HepG2 (cell line): ENCODE data around the gene EFCAB11. TPM values are rescaled to one million over a fixed set of nuclear protein-coding genes. Genes with fewer than 3 reads are reported as not detected.
A peak's percentile ranks its signal among the peaks of the same experiment; 100 is the strongest.
"Not testable (repeated sequence)": the region's sequence is repeated elsewhere in the genome, so short reads cannot be mapped to it uniquely, and the experiment has no call there.

Experiments used
- ATAC-seq: fragments of 200-7000 bp; cut with Tn5 transposase; 3 replicates; pipeline ENCODE4 v1.9.1; 2020; ENCODE audit warnings: mild to moderate bottlenecking, moderate library complexity
- BruUV-seq: library from RNA; stranded (reverse); fragments of 400-500 nt; replicated peaks from 2 replicates; lab custom pipeline; 2021; lab: Mats Ljungman, UMichigan
- CTCF ChIA-PET: fragments of 300-600 bp; formaldehyde crosslinking; extraction: SDS; loops from one replicate; lab custom pipeline; 2021; ENCODE audit warnings: low total read pairs, inconsistent platforms, low intra/inter-chr PET ratio; lab: Yijun Ruan, JAX
- POLR2A ChIA-PET: fragments of 350-600 bp; sonication (Branson Sonifier 250); formaldehyde crosslinking; loops from one replicate; lab custom pipeline; 2020; ENCODE audit warnings: antibody characterized with exemption, inconsistent platforms; lab: Yijun Ruan, JAX
- DNase-seq: peaks from one replicate; pipeline ENCODE4 v3.0.0-alpha.2; 2015; ENCODE audit warnings: low spot score
- FAIRE-seq: peaks from 3 replicates; lab custom pipeline; 2011; peaks lifted over from hg19 to GRCh38; lab: Jason Lieb, UNC
- H2AFZ ChIP-seq: one replicate; pipeline ENCODE4 v1.6.1; 2011; ENCODE audit warnings: low read length, inconsistent platforms
- H3K27ac ChIP-seq: fragments of 300-600 bp; 3 replicates; pipeline ENCODE4 v1.8.0; 2011; ENCODE audit warnings: mixed run types, mild to moderate bottlenecking, mixed read lengths, low read length, inconsistent platforms; ENCODE audit not compliant: insufficient read depth; ENCODE audit errors: extremely low read length
- H3K27me3 ChIP-seq, 2 experiments: fragments of 200-600 bp in 1 of 2; 2 replicates in 1 of 2; 3 replicates in 1 of 2; pipeline versions ENCODE4 v1.6.0 to v1.8.0; 2011; ENCODE audit warnings: low read length in 2 of 2, mild to moderate bottlenecking in 2 of 2, moderate library complexity in 2 of 2, inconsistent platforms in 1 of 2; ENCODE audit not compliant: insufficient read depth in 2 of 2, control insufficient read depth in 1 of 2
- H3K36me3 ChIP-seq, 2 experiments: fragments of 200-600 bp in 1 of 2; replicated peaks in 1 of 2; 2 replicates in 1 of 2; 3 replicates in 1 of 2; pipeline versions ENCODE4 v1.5.1 to v1.8.0; 2011; ENCODE audit warnings: low read length in 2 of 2, inconsistent platforms in 1 of 2; ENCODE audit not compliant: insufficient read depth in 2 of 2, control insufficient read depth in 1 of 2
- H3K4me1 ChIP-seq: 2 replicates; pipeline ENCODE4 v1.5.1; 2012; ENCODE audit warnings: low read length, inconsistent platforms; ENCODE audit not compliant: insufficient read depth
- H3K4me2 ChIP-seq: 2 replicates; pipeline ENCODE4 v1.6.0; 2011; ENCODE audit warnings: low read depth, low read length, inconsistent platforms
- H3K4me3 ChIP-seq, 3 experiments: fragments of 200-600 bp in 1 of 3; sonication (generic), shearing (Covaris generic) in 1 of 3; replicated peaks in 1 of 3; 2 replicates each; pipeline ENCODE4 v1.5.1; 2011 to 2016; ENCODE audit warnings: low read length in 3 of 3, inconsistent platforms in 2 of 3, low read depth in 2 of 3, mild to moderate bottlenecking in 2 of 3, control low read depth in 1 of 3, mixed read lengths in 1 of 3; ENCODE audit not compliant: insufficient read depth in 1 of 3
- H3K79me2 ChIP-seq: one replicate; pipeline ENCODE4 v1.6.1; 2011; ENCODE audit warnings: low read length, inconsistent platforms; ENCODE audit not compliant: insufficient read depth
- H3K9ac ChIP-seq: 2 replicates; pipeline ENCODE4 v1.6.0; 2011; ENCODE audit warnings: mild to moderate bottlenecking, low read depth, low read length, inconsistent platforms; ENCODE audit not compliant: insufficient read depth
- H3K9me3 ChIP-seq: 2 replicates; pipeline ENCODE4 v1.5.1; 2012; ENCODE audit warnings: mild to moderate bottlenecking, low read length
- H4K20me1 ChIP-seq: 2 replicates; pipeline ENCODE4 v1.6.0; 2011; ENCODE audit warnings: inconsistent platforms, mild to moderate bottlenecking, low read length, moderate library complexity; ENCODE audit not compliant: insufficient read depth
- CSRNP1 ChIP-seq: sonication (generic); formaldehyde crosslinking; IDR thresholded peaks from 2 replicates; pipeline ENCODE4 v1.8.1; 2023; ENCODE audit warnings: mild to moderate bottlenecking, missing genetic modification reagents
- FOXM1 ChIP-seq: sonication (generic); formaldehyde crosslinking; IDR thresholded peaks from 2 replicates; pipeline ENCODE4 v1.5.0; 2020; ENCODE audit warnings: missing genetic modification reagents
- MAZ ChIP-seq, 2 experiments: sonication (generic) in 1 of 2; formaldehyde crosslinking in 1 of 2; IDR thresholded peaks; 2 replicates each; pipeline versions ENCODE4 v1.5.0 to v1.6.1; 2012 to 2020; ENCODE audit warnings: low read depth in 2 of 2, mild to moderate bottlenecking in 2 of 2, borderline replicate concordance in 1 of 2, improper control_type of control experiment in 1 of 2, low read length in 1 of 2, missing genetic modification reagents in 1 of 2, moderate library complexity in 1 of 2
- RAD21 ChIP-seq: fragments of 450-650 bp; formaldehyde crosslinking; IDR thresholded peaks from 2 replicates; pipeline ENCODE4 v1.5.0; 2020; ENCODE audit warnings: mild to moderate bottlenecking
- ZBTB33 ChIP-seq: sonication (generic); formaldehyde crosslinking; IDR thresholded peaks from 2 replicates; pipeline ENCODE4 v1.4.0; 2020; ENCODE audit warnings: missing genetic modification reagents
- ZHX1 ChIP-seq: sonication (generic); formaldehyde crosslinking; IDR thresholded peaks from 2 replicates; pipeline ENCODE4 v1.8.1; 2022; ENCODE audit warnings: low read depth, mild to moderate bottlenecking, missing genetic modification reagents
- ZNF256 ChIP-seq: sonication (generic); formaldehyde crosslinking; conservative IDR thresholded peaks from 2 replicates; pipeline ENCODE4 v1.4.0; 2020; ENCODE audit warnings: missing genetic modification reagents
- WGBS: methylation state at CpG from one replicate; pipeline ENCODE4 v1.1.6; 2017; ENCODE audit warnings: low lambda C conversion rate; 5-methylcytosine and 5-hydroxymethylcytosine counted together
- in situ Hi-C: cut with HindIII; loops from 2 replicates; pipeline ENCODE4 v1.10.0; 2017; ENCODE audit warnings: low pct_unique_long_range_greater_than_20kb; ENCODE audit not compliant: extremely low pct_ligation_motif_present
- intact Hi-C: fragments of 100-400 bp; cut with micrococcal nuclease; formaldehyde crosslinking; loops from one replicate; pipeline ENCODE4 v1.10.0; 2022; ENCODE audit not compliant: unreplicated experiment
- polyA plus RNA-seq, 8 experiments: library from polyadenylated mRNA; depleted of rRNA in 3 of 8; stranded (reverse) in 7 of 8; unstranded in 1 of 8; fragments of >200 nt; fragmentation: Illumina TruSeq in 4 of 8; extraction: Trizol in 4 of 8; gene quantifications; 2 replicates each; pipeline versions ENCODE4 v1.2.1 to v1.2.3, GENCODE V29; 2011 to 2016; ENCODE audit warnings: low read depth in 4 of 8, missing spikeins in 1 of 8, mixed read lengths in 1 of 8; ENCODE audit not compliant: insufficient read depth in 1 of 8
- total RNA-seq, 5 experiments: library from RNA; depleted of rRNA; stranded (reverse); fragments of >200 nt; fragmentation: Illumina TruSeq; extraction: Trizol; gene quantifications; 2 replicates each; pipeline ENCODE4 v1.2.3, GENCODE V29; 2016; ENCODE audit warnings: low read depth in 1 of 5

EFCAB11 gene
- total and polyA plus RNA-seq, 2 of the 13 experiments (the other 11 are each of a cell fraction or from before 2014, with no cell fraction given): 8.2 to 31.5 TPM

- TF ChIP-seq CSRNP1 (CRISPR knock-in tag): no peak
- TF ChIP-seq MAZ (IDR thresholded peaks at IDR 0.05; ENCODE audit: borderline replicate concordance, low read depth, low read length): no peak
- TF ChIP-seq MAZ (CRISPR knock-in tag; IDR thresholded peaks at IDR 0.05; ENCODE audit: low read depth): no peak
- TF ChIP-seq ZNF256 (CRISPR knock-in tag): no peak
- TF ChIP-seq FOXM1 (CRISPR knock-in tag): no peak
- no peak for TF ChIP-seq ZHX1 (CRISPR knock-in tag)
- TF ChIP-seq RAD21: no peak
Observed at GRCh38 chr14:89892953-89893352, 61.6 kb downstream of the EFCAB11 start (continued).

- in situ Hi-C loops, H3K27me3 ChIP-seq, H3K27ac ChIP-seq, H3K4me3 ChIP-seq, H3K4me1 ChIP-seq, intact Hi-C loops, ATAC-seq, H3K9me3 ChIP-seq, H3K36me3 ChIP-seq, H3K79me2 ChIP-seq, H2AFZ ChIP-seq, H3K9ac ChIP-seq, CTCF ChIA-PET, BruUV-seq, H3K4me2 ChIP-seq, H4K20me1 ChIP-seq, DNase-seq, POLR2A ChIA-PET: not testable (repeated sequence)
- 98% methylated on average over 18 of the region's 35 CpGs for WGBS
- peak; percentile 55 for FAIRE-seq
- peak; percentile 39; the same call in 1 of the 2 replicates for TF ChIP-seq ZBTB33
- TF ChIP-seq, all 625 proteins: peak for 1; not testable (repeated sequence) for 624
Observed at GRCh38 chr14:89891721-89892120, 62.8 kb downstream of the EFCAB11 start.
